HK-2 (cell line): ENCODE measurements around the gene SETD2.
"Not testable (repeated sequence)": the region's sequence is repeated elsewhere in the genome, so short reads cannot be mapped to it uniquely, and the experiment has no call there.

Experiments used
- DNase-seq: peaks from one replicate; pipeline ENCODE4 v3.0.0-alpha.2; 2018; ENCODE audit not compliant: unreplicated experiment

Gene SETD2

DNA sequence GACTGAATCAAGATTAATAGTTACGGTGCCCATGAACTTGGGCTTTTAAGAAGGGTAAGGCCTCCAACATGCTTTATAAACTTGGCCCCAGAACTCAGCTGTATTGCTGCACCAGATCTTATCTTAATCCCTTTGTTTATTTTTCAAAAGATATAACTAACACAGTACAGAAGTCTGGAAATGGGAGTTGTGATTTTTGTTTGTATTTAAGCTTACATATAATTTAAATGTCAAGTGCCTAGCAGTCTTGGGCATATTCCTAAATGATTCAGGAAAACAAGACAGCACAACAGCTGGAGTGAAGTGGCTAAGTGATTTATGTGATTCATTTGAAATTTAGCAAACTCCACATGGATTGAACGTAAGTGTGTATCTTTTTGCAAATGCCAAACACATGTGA, 128.3 kb downstream of the SETD2 start:
- no peak for DNase-seq

GRCh38 chr3:47034868-47035489, 128.9 kb downstream of the SETD2 start:
- DNase-seq, result no peak

DNA sequence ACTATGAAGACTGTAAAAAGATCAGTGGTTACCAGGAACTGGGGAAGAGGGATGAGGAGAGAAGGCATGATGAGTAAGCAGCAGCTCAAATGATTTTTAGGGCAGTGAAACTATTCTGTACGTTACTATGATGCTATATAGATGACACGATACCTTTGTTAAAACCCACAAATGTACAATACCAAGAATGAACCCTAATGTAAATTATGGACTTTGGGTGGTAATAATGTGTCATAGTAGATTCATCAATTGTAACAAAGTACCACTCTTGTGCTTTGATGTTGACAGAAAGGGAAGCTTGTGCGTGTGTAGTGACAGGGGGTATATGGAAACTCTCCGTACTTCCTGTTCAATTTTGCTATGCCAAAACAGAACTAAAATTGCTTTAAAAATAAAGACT, 132.9 kb downstream of the SETD2 start:
- DNase-seq, result not testable (repeated sequence)

- no peak for DNase-seq
Observed at GRCh38 chr3:47028667-47029066, 135.2 kb downstream of the SETD2 start.

DNA sequence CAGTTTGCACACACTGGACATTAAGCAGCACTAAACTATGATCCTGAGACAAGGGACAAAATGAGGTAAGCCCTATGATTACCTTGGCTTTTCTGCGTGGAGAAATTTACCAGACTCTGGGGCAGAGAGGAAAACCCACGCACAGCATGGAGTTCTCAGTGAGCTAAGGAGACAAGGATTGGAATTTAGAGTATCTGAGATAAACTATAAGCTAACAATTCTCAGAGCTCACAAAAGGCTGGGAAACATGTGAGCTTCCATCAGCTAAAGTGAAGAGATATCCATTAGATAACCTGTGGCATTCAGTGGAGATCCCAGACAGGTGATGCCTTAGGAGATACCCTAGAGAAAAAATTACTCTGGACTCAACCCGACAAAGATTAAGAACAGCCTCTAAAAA, 135.8 kb downstream of the SETD2 start:
- DNase-seq, result no peak

DNA sequence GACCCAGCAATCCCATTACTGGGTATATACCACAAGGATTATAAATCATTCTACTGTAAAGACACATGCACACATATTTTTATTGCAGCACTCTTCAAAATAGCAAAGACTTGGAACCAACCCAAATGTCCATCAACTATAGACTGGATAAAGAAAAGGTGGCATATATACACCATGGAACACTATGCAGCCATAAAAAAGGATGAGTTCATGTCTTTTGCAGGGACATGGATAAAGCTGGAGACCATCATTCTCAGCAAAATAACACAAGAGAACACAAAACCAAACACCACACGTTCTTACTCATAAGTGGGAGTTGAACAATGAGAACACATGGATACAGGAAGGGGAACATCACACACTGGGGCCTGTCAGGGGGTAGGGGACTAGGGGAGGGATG, 137.5 kb downstream of the SETD2 start:
- not testable (repeated sequence) for DNase-seq

DNA sequence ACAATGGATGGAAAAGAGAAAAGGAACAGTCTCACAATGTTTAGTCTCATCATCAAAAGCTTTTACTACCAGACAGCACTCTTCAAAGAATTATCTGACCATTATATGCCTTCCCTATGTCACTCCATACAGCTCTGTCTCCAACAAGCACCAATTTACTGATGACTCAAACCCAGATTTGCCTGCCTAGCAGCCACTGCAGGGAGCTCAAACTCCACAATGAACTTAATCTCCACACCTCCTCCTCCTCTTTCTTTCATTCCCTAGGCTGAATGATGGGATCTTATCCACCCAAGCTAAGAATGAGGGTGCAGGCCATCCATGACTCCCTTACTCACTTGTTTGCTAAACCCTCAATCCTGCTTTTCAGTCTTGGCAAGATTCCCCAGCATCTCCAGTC, 139.0 kb downstream of the SETD2 start:
- no peak for DNase-seq

- DNase-seq, result no peak
Observed at GRCh38 chr3:47022641-47023071, 141.3 kb downstream of the SETD2 start.

- DNase-seq, result no peak
Observed at GRCh38 chr3:47020311-47020710, 143.6 kb downstream of the SETD2 start.

- DNase-seq, result no peak
Observed at GRCh38 chr3:47019201-47019600, 144.7 kb downstream of the SETD2 start.

DNA sequence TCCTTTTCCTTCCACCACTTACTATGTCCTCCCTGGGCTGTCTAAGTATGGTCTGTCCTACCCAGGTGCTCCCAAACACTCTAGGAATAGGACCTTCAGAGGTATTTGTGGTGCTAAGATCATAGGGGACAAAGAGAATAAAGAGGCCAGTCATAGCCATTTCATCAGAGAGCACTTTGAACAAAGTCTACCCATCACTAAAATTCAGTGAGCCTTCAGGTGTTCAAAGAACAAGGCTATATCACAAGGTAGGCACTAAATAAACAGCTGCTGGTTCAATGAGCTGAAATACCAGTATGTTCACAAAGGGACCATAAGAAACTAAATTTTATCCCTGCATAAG, 145.7 kb downstream of the SETD2 start:
- no peak for DNase-seq

GRCh38 chr3:47017504-47018268, 146.2 kb downstream of the SETD2 start:
- no peak for DNase-seq

- DNase-seq, result peak; percentile 53
Observed at GRCh38 chr3:47016934-47017435, 146.9 kb downstream of the SETD2 start.

GRCh38 chr3:47016086-47016933, 147.6 kb downstream of the SETD2 start:
- no peak for DNase-seq

DNA sequence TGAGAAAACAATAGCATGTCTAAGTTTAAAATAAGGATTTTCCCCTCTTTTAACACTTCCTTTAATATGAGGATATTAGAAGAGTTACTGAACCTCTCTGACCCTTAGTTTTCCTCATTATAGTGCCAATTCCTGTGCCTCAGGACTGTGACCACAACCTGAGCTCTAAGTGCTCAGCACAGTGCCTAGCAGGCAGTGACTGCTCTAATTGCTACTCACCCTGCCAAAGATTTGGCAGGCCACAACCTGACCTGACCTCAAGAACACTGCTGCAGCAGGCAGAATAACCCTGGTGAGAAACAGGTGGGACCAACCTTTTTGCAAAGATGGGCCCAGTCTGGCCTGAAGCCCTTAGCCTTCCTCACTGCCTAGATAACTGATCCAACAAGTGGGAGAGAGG, 148.8 kb downstream of the SETD2 start:
- DNase-seq, result no peak

DNA sequence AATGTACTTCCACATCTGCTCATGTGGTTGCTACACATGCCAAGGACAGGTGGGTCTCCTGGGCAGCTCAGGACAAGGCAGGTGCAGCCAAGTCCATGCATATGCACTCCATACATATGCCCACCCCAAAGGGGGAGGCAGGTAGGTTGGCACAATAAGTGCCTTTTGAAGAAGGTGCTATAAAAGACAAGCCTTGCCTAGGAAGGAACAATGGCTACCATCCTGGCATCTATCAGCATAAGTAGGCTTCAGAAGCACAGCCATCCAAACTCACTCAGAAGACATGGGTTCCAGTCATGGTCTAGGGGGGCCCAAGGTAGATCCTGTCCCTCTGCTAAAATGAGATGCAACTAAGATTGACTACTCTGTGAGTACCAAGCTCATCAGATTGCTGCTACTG, 149.9 kb downstream of the SETD2 start:
- DNase-seq, result no peak

GRCh38 chr3:47013231-47013630, 150.7 kb downstream of the SETD2 start:
- DNase-seq, result no peak

GRCh38 chr3:47012342-47013230, 151.3 kb downstream of the SETD2 start:
- DNase-seq, result no peak

- no peak for DNase-seq
Observed at GRCh38 chr3:47011371-47011770, 152.5 kb downstream of the SETD2 start.

GRCh38 chr3:47010910-47011309, 153.0 kb downstream of the SETD2 start:
- no peak for DNase-seq

DNA sequence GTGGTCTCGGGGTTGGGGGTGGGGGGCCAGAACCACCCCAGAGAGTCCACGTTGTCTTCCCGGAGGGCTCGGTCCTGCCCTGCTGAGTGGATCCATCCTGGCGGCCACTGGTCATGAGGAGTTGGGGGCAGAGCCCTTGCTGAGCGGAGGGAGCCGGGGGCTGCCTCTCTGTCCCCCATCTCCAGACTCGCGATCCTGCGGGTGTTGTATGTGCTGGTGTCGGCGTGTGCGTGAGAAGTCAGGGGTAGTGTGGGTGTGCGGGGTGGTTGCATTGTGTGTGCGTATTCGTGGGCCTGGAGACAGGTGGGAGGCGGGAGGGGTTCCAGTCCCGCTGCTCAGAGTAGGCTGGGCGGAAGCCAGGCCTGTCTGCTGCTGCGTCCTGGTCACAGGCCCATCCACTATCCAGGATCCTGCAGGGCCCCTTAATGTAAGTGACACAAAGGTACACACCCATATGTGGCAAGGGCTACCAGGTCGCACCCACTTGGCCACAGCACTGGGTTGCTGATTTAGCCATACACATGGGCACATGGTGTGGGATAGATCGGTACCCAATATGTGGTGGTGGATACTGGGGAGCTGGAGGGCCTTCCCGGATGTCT, 153.7 kb downstream of the SETD2 start:
- no peak for DNase-seq
